GM06990 (cell line): ENCODE measurements around the gene MELTF.

Experiments used
- DNase-seq: peaks from one replicate; pipeline ENCODE4 v3.0.0-alpha.2; 2011; ENCODE audit not compliant: insufficient read length; ENCODE audit errors: extremely low read depth
- H3K27me3 ChIP-seq: replicated peaks from 2 replicates; pipeline ENCODE4 v1.6.0; 2011; ENCODE audit warnings: low read length; ENCODE audit not compliant: control insufficient read depth, insufficient read depth
- H3K36me3 ChIP-seq: 2 replicates; pipeline ENCODE4 v1.5.1; 2011; ENCODE audit warnings: low read length; ENCODE audit not compliant: control insufficient read depth, insufficient read depth
- H3K4me3 ChIP-seq: replicated peaks from 2 replicates; pipeline ENCODE4 v1.5.1; 2011; ENCODE audit warnings: low read depth, mild to moderate bottlenecking, control low read depth, low read length
- TF ChIP-seq, protein P1 (sequence below): IDR thresholded peaks from 2 replicates; pipeline ENCODE4 v1.5.1; 2011; ENCODE audit warnings: low read length, control low read depth, mild to moderate bottlenecking, inconsistent platforms; ENCODE audit not compliant: insufficient read depth, poor library complexity, severe bottlenecking

Gene MELTF

DNA sequence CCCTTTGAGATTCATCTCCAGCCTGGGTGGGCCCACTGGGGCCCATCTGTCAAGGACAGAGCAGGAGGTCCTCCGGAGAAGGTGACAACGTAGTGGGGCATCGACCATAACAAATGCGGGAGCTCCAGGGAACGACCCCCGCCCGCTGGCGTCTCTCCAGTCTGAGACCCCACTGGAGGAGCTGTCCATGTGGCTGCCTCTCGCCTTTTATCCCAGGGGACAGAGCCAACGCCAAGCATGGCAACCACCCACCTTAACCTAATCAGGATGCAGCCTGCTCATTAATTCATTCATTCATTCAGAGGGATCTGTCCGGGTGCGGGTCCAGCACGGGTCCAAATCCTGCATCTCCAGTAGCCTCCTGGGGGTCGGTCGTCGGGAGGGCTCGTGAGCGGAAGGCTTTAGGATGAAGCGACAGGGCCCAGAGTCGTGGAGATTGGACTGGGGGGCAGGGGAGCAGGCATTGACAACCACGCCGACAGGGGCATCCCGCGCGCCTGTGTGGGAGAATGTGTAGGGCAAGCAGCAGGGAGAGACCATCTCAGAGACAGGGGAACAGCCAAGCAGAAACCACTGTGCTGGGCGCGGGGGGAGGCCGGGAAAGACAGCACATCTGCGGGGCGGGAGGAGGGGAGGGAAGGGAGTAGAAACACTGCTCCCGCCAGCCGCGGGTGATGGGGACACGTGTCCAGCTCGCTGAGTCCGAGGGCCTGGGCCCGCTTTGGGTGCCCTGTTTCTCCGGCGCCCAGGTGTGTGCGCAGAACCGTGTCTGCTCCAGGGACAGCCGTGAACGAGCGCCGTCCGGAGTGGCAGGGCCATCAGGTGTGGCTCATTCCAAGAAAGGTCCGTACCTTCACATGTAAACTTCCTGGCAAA, 62.9 kb downstream of the MELTF start:
- TF ChIP-seq, protein P1, sequence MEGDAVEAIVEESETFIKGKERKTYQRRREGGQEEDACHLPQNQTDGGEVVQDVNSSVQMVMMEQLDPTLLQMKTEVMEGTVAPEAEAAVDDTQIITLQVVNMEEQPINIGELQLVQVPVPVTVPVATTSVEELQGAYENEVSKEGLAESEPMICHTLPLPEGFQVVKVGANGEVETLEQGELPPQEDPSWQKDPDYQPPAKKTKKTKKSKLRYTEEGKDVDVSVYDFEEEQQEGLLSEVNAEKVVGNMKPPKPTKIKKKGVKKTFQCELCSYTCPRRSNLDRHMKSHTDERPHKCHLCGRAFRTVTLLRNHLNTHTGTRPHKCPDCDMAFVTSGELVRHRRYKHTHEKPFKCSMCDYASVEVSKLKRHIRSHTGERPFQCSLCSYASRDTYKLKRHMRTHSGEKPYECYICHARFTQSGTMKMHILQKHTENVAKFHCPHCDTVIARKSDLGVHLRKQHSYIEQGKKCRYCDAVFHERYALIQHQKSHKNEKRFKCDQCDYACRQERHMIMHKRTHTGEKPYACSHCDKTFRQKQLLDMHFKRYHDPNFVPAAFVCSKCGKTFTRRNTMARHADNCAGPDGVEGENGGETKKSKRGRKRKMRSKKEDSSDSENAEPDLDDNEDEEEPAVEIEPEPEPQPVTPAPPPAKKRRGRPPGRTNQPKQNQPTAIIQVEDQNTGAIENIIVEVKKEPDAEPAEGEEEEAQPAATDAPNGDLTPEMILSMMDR = no peak
- no peak overlapping the region for H3K4me3 ChIP-seq
- 0 out of 2 replicates have a peak, but pooled peaks cover 1% of the 10 kb centered on the region for H3K36me3 ChIP-seq
- DNase-seq = no peak
- H3K27me3 ChIP-seq = no peaks in the 10 kb centered on the region

DNA sequence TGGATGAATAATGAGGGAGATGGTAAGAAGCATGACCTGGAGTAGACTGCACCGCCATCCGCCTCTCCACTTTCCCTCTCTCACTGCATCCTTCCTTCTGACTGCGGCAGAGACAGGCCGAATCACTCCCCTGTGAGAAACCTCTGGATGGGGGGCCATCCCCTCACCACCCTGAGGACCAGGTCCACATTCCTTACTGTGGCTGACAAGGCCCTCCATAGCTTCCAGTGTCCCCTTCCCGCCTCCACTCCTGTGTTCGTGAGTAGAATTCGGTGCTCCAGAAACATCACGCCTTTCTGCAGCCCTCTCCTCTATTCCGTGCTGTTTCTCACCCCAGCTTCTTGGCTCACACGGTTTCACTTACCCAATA, 63.8 kb downstream of the MELTF start:
- TF ChIP-seq, protein P1 = no peak
- Histone ChIP-seq H3K4me3 (no peak overlapping the region), H3K27me3 (no peaks in the 10 kb centered on the region), H3K36me3 (0 out of 2 replicates have a peak, but pooled peaks cover 1% of the 10 kb centered on the region)
- no peak for DNase-seq

DNA sequence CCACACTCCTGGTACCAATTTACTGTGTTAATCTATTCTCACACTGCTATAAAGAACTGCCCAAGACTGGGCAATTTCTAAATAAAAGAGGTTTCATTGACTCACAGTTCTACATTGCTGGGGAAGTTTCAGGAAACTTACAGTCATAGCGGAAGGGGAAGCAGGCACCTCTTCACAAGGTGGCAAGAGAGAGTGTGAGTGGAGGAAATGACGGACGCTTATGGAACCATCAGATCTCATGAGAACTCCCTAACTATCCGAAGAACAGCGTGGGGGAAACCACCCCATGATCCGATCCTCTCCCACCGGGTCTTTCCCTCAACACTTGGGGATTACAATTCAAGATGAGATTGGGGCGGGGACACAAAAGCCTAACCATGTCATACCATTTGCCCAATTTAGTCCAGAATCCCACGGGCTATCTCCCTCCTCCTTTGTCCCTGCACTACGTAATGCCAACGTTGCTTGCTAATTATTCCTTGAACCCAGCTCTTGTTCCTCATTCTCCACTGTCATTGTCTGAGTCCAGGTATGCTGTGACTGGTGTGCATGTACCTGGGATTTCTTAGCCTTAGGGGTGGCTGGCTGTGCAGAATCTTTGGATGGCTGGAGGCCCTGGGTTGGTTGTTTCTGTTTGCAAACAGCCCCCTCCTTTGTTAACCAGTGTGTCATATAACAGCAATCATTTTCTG, 64.4 kb downstream of the MELTF start:
- TF ChIP-seq, protein P1 = no peak
- Histone ChIP-seq H3K27me3 (no peaks in the 10 kb centered on the region), H3K4me3 (no peak overlapping the region), H3K36me3 (0 out of 2 replicates have a peak, but pooled peaks cover 1% of the 10 kb centered on the region)
- DNase-seq = no peak

DNA sequence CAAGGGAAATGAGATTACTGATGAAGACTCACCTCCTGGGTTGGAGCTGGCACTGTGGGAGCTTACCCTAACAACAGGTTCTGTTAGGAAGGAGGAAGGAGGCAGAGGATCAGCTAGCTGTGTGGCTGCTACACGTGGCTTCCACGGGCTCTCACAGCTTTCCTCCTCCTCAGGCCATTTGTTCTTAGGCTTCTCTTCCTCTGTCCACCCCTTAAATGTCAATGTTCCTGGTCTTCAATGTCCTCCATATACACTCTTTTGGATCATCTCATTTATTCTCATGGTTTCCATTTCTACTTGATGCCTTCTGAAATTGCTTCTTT, 66.0 kb downstream of the MELTF start:
- TF ChIP-seq, protein P1 = no peak
- Histone ChIP-seq H3K36me3 (0 out of 2 replicates have a peak, but pooled peaks cover 1% of the 10 kb centered on the region), H3K4me3 (no peak overlapping the region), H3K27me3 (no peaks in the 10 kb centered on the region)
- DNase-seq = no peak

DNA sequence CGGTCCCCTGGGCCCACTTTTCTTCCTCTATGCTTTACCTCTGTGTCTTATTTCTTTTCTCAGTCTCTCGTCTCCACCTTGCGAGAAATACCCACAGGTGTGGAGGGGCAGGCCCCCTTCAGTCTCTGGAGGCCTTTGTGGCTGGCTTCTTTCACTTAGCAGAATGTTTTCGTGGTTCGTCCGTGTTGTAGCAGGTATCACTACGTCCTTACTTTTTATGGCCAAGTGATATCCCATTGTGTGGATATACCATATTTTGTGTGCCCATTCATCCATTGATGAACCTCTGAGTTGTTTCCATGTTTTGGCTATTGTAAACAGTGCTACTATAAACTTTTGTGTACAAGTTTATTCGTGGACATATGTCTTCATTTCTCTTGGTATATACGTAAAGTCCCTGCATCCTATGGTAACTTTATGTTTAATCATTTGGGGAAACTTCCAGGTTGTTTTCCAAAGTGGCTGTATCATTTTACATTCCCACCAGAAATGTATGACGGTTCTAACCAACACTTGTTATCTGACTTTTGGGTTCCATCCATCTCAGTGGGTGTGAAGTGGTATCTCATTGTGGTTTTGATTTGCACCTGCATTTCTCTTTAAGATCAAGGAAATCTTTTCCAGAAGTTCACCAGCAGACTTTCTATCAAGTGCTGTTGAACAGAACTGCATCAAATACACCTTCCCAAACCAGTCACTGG, 66.5 kb downstream of the MELTF start:
- no peak for DNase-seq
- H3K27me3 ChIP-seq = no peaks in the 10 kb centered on the region
- TF ChIP-seq, protein P1 = no peak

More for the DNA sequence above, 66.5 kb downstream of the MELTF start:
- Histone ChIP-seq H3K4me3 (no peak overlapping the region), H3K36me3 (0 out of 2 replicates have a peak, but pooled peaks cover 1% of the 10 kb centered on the region)
